GM13977 (cell line): Measurements from ENCODE around the gene LIPE.

ENCODE experiments used
- DNase-seq: peaks from one replicate; pipeline ENCODE4 v3.0.0; 2012; ENCODE audit warnings: low spot score
- CTCF ChIP-seq: IDR thresholded peaks from 2 replicates; pipeline ENCODE4 v1.5.1; 2012; ENCODE audit warnings: mild to moderate bottlenecking, control low read depth; ENCODE audit not compliant: insufficient read depth; ENCODE audit errors: extremely low read depth, missing control alignments
- in situ Hi-C: fragments of 300-500 bp; cut with MboI; formaldehyde crosslinking; loops from one replicate; pipeline ENCODE4 v1.12.0; 2022; ENCODE audit warnings: low sequenced_read_pairs, low pct_unique_long_range_greater_than_20kb, mixed read lengths, inconsistent platforms; ENCODE audit not compliant: unreplicated experiment

The LIPE gene

GRCh38 chr19:42397263-42398166 lies 29.7 kb downstream of the LIPE start:
- no peak for DNase-seq
- in situ Hi-C loops = no loop called here
- TF ChIP-seq CTCF = no peak

- peak; percentile 100 for DNase-seq
- TF ChIP-seq CTCF = no peak
- in situ Hi-C loops = no loop called here
These were observed 30.6 kb downstream of the LIPE start for GRCh38 chr19:42396381-42397262.

GRCh38 chr19:42394751-42395150 lies 32.4 kb downstream of the LIPE start:
- DNase-seq = no peak
- TF ChIP-seq CTCF = no peak
- in situ Hi-C loops = no loop called here

GRCh38 chr19:42392165-42392564 lies 35.0 kb downstream of the LIPE start:
- in situ Hi-C loops = no loop called here
- TF ChIP-seq CTCF = no peak
- no peak for DNase-seq

- TF ChIP-seq CTCF = no peak
- no peak for DNase-seq
- in situ Hi-C loops = no loop called here
These were observed 37.3 kb downstream of the LIPE start, which contains the start of gene CNFN for GRCh38 chr19:42389899-42390298. Gene CNFN (minus strand): TSS chr19:42390297. CDS start chr19:42389037, 1,260 bp downstream.

- no peak for TF ChIP-seq CTCF
- in situ Hi-C loops = no loop called here
- DNase-seq = no peak
These were observed 38.2 kb downstream of the LIPE start for GRCh38 chr19:42388851-42389489.
